ENCODE data around the gene LAMC2.
A peak's percentile ranks its signal among the peaks of the same experiment; 100 is the strongest.
"Not testable (repeated sequence)": the region's sequence is repeated elsewhere in the genome, so short reads cannot be mapped to it uniquely, and the experiment has no call there.

LAMC2 gene

GRCh38 chr1:183150032-183150431 is 36.0 kb upstream of the LAMC2 start:
- H3K9me3 ChIP-seq (ENCODE audit: control insufficient read depth, insufficient read depth, low read depth, low read length); H3K9ac ChIP-seq (ENCODE audit: low read length); H3K4me3 ChIP-seq (ENCODE audit: low read depth, low read length); H3K27ac ChIP-seq (ENCODE audit: low read depth, low read length); H3K36me3 ChIP-seq (ENCODE audit: control insufficient read depth, insufficient read depth, low read length); H3K4me1 ChIP-seq (ENCODE audit: control insufficient read depth, insufficient read depth, low read length); H3K27me3 ChIP-seq (ENCODE audit: control insufficient read depth, insufficient read depth, low read length): not testable (repeated sequence)

- H3K27ac ChIP-seq (ENCODE audit: low read depth, low read length) = no peak overlapping the region
- no peaks in the 10 kb centered on the region for H3K4me1 ChIP-seq (ENCODE audit: control insufficient read depth, insufficient read depth, low read length)
- no peaks in the 10 kb centered on the region for H3K27me3 ChIP-seq (ENCODE audit: control insufficient read depth, insufficient read depth, low read length)
- no peaks in the 10 kb centered on the region for H3K9me3 ChIP-seq (ENCODE audit: control insufficient read depth, insufficient read depth, low read depth, low read length)
- H3K4me3 ChIP-seq (ENCODE audit: low read depth, low read length) = no peak overlapping the region
- H3K36me3 ChIP-seq (ENCODE audit: control insufficient read depth, insufficient read depth, low read length) = no peaks in the 10 kb centered on the region
- H3K9ac ChIP-seq (ENCODE audit: low read length) = no peak overlapping the region
Observed at GRCh38 chr1:183150445-183150844, 35.6 kb upstream of the LAMC2 start.

GRCh38 chr1:183152180-183152579 is 33.9 kb upstream of the LAMC2 start:
- H3K4me1 ChIP-seq (ENCODE audit: control insufficient read depth, insufficient read depth, low read length) = no peaks in the 10 kb centered on the region
- H3K4me3 ChIP-seq (ENCODE audit: low read depth, low read length) = no peak overlapping the region
- H3K27me3 ChIP-seq (ENCODE audit: control insufficient read depth, insufficient read depth, low read length) = no peaks in the 10 kb centered on the region
- H3K27ac ChIP-seq (ENCODE audit: low read depth, low read length) = no peak overlapping the region
- no peaks in the 10 kb centered on the region for H3K36me3 ChIP-seq (ENCODE audit: control insufficient read depth, insufficient read depth, low read length)
- H3K9ac ChIP-seq (ENCODE audit: low read length) = no peak overlapping the region
- H3K9me3 ChIP-seq (ENCODE audit: control insufficient read depth, insufficient read depth, low read depth, low read length) = no peaks in the 10 kb centered on the region

- Histone ChIP-seq H3K27ac (ENCODE audit: low read depth, low read length) (no peak overlapping the region), H3K9me3 (ENCODE audit: control insufficient read depth, insufficient read depth, low read depth, low read length) (no peaks in the 10 kb centered on the region), H3K4me1 (ENCODE audit: control insufficient read depth, insufficient read depth, low read length) (no peaks in the 10 kb centered on the region), H3K27me3 (ENCODE audit: control insufficient read depth, insufficient read depth, low read length) (no peaks in the 10 kb centered on the region), H3K36me3 (ENCODE audit: control insufficient read depth, insufficient read depth, low read length) (no peaks in the 10 kb centered on the region), H3K9ac (ENCODE audit: low read length) (no peak overlapping the region), H3K4me3 (ENCODE audit: low read depth, low read length) (no peak overlapping the region)
Observed at GRCh38 chr1:183155939-183156338, 30.1 kb upstream of the LAMC2 start.

- Histone ChIP-seq H3K27ac (ENCODE audit: low read depth, low read length) (no peak overlapping the region), H3K4me3 (ENCODE audit: low read depth, low read length) (no peak overlapping the region), H3K36me3 (ENCODE audit: control insufficient read depth, insufficient read depth, low read length) (no peaks in the 10 kb centered on the region), H3K9ac (ENCODE audit: low read length) (no peak overlapping the region), H3K4me1 (ENCODE audit: control insufficient read depth, insufficient read depth, low read length) (peaks cover 12% of the 10 kb centered on the region), H3K27me3 (ENCODE audit: control insufficient read depth, insufficient read depth, low read length) (no peaks in the 10 kb centered on the region), H3K9me3 (ENCODE audit: control insufficient read depth, insufficient read depth, low read depth, low read length) (no peaks in the 10 kb centered on the region)
Observed at GRCh38 chr1:183159960-183160359, 26.1 kb upstream of the LAMC2 start.

GRCh38 chr1:183161391-183161790 is 24.7 kb upstream of the LAMC2 start:
- no peak overlapping the region for H3K27ac ChIP-seq (ENCODE audit: low read depth, low read length)
- no peaks in the 10 kb centered on the region for H3K27me3 ChIP-seq (ENCODE audit: control insufficient read depth, insufficient read depth, low read length)
- no peaks in the 10 kb centered on the region for H3K36me3 ChIP-seq (ENCODE audit: control insufficient read depth, insufficient read depth, low read length)
- H3K9me3 ChIP-seq (ENCODE audit: control insufficient read depth, insufficient read depth, low read depth, low read length) = no peaks in the 10 kb centered on the region
- H3K4me3 ChIP-seq (ENCODE audit: low read depth, low read length) = no peak overlapping the region
- H3K4me1 ChIP-seq (ENCODE audit: control insufficient read depth, insufficient read depth, low read length) = peaks cover 16% of the 10 kb centered on the region
- no peak overlapping the region for H3K9ac ChIP-seq (ENCODE audit: low read length)

- H3K4me1 ChIP-seq (ENCODE audit: control insufficient read depth, insufficient read depth, low read length) = peaks cover 16% of the 10 kb centered on the region
- no peaks in the 10 kb centered on the region for H3K9me3 ChIP-seq (ENCODE audit: control insufficient read depth, insufficient read depth, low read depth, low read length)
- no peak overlapping the region for H3K9ac ChIP-seq (ENCODE audit: low read length)
Observed at GRCh38 chr1:183163316-183163715, 22.7 kb upstream of the LAMC2 start.

GRCh38 chr1:183164340-183164739 is 21.7 kb upstream of the LAMC2 start:
- no peaks in the 10 kb centered on the region for H3K36me3 ChIP-seq (ENCODE audit: control insufficient read depth, insufficient read depth, low read length)
- no peaks in the 10 kb centered on the region for H3K27me3 ChIP-seq (ENCODE audit: control insufficient read depth, insufficient read depth, low read length)
- no peaks in the 10 kb centered on the region for H3K9me3 ChIP-seq (ENCODE audit: control insufficient read depth, insufficient read depth, low read depth, low read length)
- peak overlapping the region; percentile 86; the same call in 1 of the 2 replicates for H3K27ac ChIP-seq (ENCODE audit: low read depth, low read length)
- peaks cover 16% of the 10 kb centered on the region for H3K4me1 ChIP-seq (ENCODE audit: control insufficient read depth, insufficient read depth, low read length)
- H3K9ac ChIP-seq (ENCODE audit: low read length) = no peak overlapping the region
- no peak overlapping the region for H3K4me3 ChIP-seq (ENCODE audit: low read depth, low read length)

More at GRCh38 chr1:183163316-183163715, 22.7 kb upstream of the LAMC2 start:
- Histone ChIP-seq H3K36me3 (ENCODE audit: control insufficient read depth, insufficient read depth, low read length) (no peaks in the 10 kb centered on the region), H3K4me3 (ENCODE audit: low read depth, low read length) (no peak overlapping the region), H3K27ac (ENCODE audit: low read depth, low read length) (no peak overlapping the region), H3K27me3 (ENCODE audit: control insufficient read depth, insufficient read depth, low read length) (no peaks in the 10 kb centered on the region)

- H3K36me3 ChIP-seq (ENCODE audit: control insufficient read depth, insufficient read depth, low read length) = no peaks in the 10 kb centered on the region
- no peaks in the 10 kb centered on the region for H3K27me3 ChIP-seq (ENCODE audit: control insufficient read depth, insufficient read depth, low read length)
- peaks cover 16% of the 10 kb centered on the region for H3K4me1 ChIP-seq (ENCODE audit: control insufficient read depth, insufficient read depth, low read length)
- H3K9me3 ChIP-seq (ENCODE audit: control insufficient read depth, insufficient read depth, low read depth, low read length) = no peaks in the 10 kb centered on the region
- no peak overlapping the region for H3K9ac ChIP-seq (ENCODE audit: low read length)
- H3K27ac ChIP-seq (ENCODE audit: low read depth, low read length) = no peak overlapping the region
- no peak overlapping the region for H3K4me3 ChIP-seq (ENCODE audit: low read depth, low read length)
Observed at GRCh38 chr1:183164963-183165362, 21.1 kb upstream of the LAMC2 start.

GRCh38 chr1:183165456-183165855 is 20.6 kb upstream of the LAMC2 start:
- Histone ChIP-seq H3K4me1 (ENCODE audit: control insufficient read depth, insufficient read depth, low read length) (peaks cover 16% of the 10 kb centered on the region), H3K27me3 (ENCODE audit: control insufficient read depth, insufficient read depth, low read length) (no peaks in the 10 kb centered on the region), H3K4me3 (ENCODE audit: low read depth, low read length) (no peak overlapping the region), H3K27ac (ENCODE audit: low read depth, low read length) (no peak overlapping the region), H3K9me3 (ENCODE audit: control insufficient read depth, insufficient read depth, low read depth, low read length) (no peaks in the 10 kb centered on the region), H3K36me3 (ENCODE audit: control insufficient read depth, insufficient read depth, low read length) (no peaks in the 10 kb centered on the region), H3K9ac (ENCODE audit: low read length) (no peak overlapping the region)

- Histone ChIP-seq H3K9ac (ENCODE audit: low read length) (no peak overlapping the region), H3K4me1 (ENCODE audit: control insufficient read depth, insufficient read depth, low read length) (peaks cover 16% of the 10 kb centered on the region), H3K36me3 (ENCODE audit: control insufficient read depth, insufficient read depth, low read length) (no peaks in the 10 kb centered on the region), H3K9me3 (ENCODE audit: control insufficient read depth, insufficient read depth, low read depth, low read length) (no peaks in the 10 kb centered on the region), H3K4me3 (ENCODE audit: low read depth, low read length) (no peak overlapping the region), H3K27ac (ENCODE audit: low read depth, low read length) (no peak overlapping the region), H3K27me3 (ENCODE audit: control insufficient read depth, insufficient read depth, low read length) (no peaks in the 10 kb centered on the region)
Observed at GRCh38 chr1:183166454-183166853, 19.6 kb upstream of the LAMC2 start.

- Histone ChIP-seq H3K4me3 (ENCODE audit: low read depth, low read length) (no peak overlapping the region), H3K9me3 (ENCODE audit: control insufficient read depth, insufficient read depth, low read depth, low read length) (no peaks in the 10 kb centered on the region), H3K36me3 (ENCODE audit: control insufficient read depth, insufficient read depth, low read length) (no peaks in the 10 kb centered on the region), H3K9ac (ENCODE audit: low read length) (no peak overlapping the region), H3K27me3 (ENCODE audit: control insufficient read depth, insufficient read depth, low read length) (no peaks in the 10 kb centered on the region), H3K27ac (ENCODE audit: low read depth, low read length) (no peak overlapping the region), H3K4me1 (ENCODE audit: control insufficient read depth, insufficient read depth, low read length) (peaks cover 16% of the 10 kb centered on the region)
Observed at GRCh38 chr1:183167676-183168075, 18.4 kb upstream of the LAMC2 start.

Data from HUES6 (cell line).